NT2/D1 (cell line): ENCODE data around the gene PSRC1.

Experiments
- YY1 ChIP-seq: IDR thresholded peaks from 2 replicates; pipeline ENCODE4 v1.6.1; 2011; ENCODE audit not compliant: insufficient read length, insufficient read depth
- ZNF274 ChIP-seq: IDR thresholded peaks from 2 replicates; pipeline ENCODE4 v1.6.1; 2011; ENCODE audit warnings: mild to moderate bottlenecking, low read depth, low read length

- TF ChIP-seq ZNF274 (no peak), YY1 (no peak)
Observed at GRCh38 chr1:109243860-109244552, 38.9 kb downstream of the PSRC1 start.
